Coronary artery (tissue), 2 donors: Measurements from ENCODE around the gene LYSMD4.
"Not testable (repeated sequence)": the region's sequence is repeated elsewhere in the genome, so short reads cannot be mapped to it uniquely, and the experiment has no call there.

ENCODE experiments used
- DNase-seq: peaks from one replicate; pipeline ENCODE4 v3.0.0-alpha.2; 2017; ENCODE audit warnings: low spot score
- H3K27ac ChIP-seq, 2 donors: fragments of 200-600 bp; sonication (generic); one replicate each; pipeline ENCODE4 v1.5.1; 2016 to 2019
- H3K4me3 ChIP-seq: fragments of 200-600 bp; sonication (generic); 2 replicates; pipeline ENCODE4 v1.5.1; 2016; ENCODE audit warnings: mild to moderate bottlenecking, moderate library complexity
- TF ChIP-seq, protein P1 (sequence below): fragments of 200-600 bp; sonication (generic); IDR thresholded peaks from one replicate; pipeline ENCODE4 v1.5.1; 2019; ENCODE audit warnings: antibody characterized with exemption

The LYSMD4 gene

GRCh38 chr15:99753066-99753465, 19.8 kb upstream of the LYSMD4 start:
- TF ChIP-seq, protein P1, sequence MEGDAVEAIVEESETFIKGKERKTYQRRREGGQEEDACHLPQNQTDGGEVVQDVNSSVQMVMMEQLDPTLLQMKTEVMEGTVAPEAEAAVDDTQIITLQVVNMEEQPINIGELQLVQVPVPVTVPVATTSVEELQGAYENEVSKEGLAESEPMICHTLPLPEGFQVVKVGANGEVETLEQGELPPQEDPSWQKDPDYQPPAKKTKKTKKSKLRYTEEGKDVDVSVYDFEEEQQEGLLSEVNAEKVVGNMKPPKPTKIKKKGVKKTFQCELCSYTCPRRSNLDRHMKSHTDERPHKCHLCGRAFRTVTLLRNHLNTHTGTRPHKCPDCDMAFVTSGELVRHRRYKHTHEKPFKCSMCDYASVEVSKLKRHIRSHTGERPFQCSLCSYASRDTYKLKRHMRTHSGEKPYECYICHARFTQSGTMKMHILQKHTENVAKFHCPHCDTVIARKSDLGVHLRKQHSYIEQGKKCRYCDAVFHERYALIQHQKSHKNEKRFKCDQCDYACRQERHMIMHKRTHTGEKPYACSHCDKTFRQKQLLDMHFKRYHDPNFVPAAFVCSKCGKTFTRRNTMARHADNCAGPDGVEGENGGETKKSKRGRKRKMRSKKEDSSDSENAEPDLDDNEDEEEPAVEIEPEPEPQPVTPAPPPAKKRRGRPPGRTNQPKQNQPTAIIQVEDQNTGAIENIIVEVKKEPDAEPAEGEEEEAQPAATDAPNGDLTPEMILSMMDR: no peak

DNA sequence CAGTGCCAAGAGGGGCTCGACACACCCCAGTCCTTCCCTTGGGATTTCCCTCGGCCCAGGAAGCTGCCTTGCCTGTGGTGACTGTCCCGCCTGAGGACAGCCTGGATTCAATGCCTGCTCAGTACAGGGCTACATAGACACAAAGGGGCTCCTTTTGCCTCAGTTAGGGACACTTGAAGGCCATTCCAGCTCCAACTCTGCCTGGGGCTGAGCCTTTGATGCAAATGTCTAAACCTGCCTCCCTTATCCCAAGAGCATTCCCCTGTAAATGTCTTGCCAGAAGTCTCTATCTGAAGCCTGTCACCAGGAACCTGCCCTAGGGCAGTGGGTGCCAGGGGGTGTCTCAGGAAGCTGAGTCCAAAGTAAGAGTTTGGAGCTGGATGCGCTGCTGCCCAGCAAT, 19.3 kb upstream of the LYSMD4 start:
- TF ChIP-seq, protein P1: no peak

More at GRCh38 chr15:99753066-99753465, 19.8 kb upstream of the LYSMD4 start:
- Histone ChIP-seq H3K27ac (no peak overlapping the region), H3K4me3 (no peak overlapping the region)
- no peak for DNase-seq

DNA sequence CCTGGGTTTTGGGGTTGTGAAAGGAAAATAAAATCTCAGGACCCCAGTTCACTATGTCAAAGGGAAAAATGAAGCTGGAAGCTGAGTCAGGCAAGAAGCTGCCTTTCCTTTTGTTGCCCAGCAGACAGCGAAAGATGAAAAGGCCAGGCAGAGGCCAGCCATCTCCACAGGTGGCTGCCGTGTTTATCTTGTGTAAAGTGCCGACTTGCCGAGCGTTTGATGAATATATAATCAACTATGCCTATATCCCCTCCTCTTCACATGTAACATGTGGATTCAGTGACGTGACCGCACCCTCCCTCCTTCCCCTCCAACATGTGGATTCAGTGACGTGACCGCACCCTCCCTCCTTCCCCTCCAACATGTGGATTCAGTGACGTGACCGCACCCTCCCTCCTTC, 17.1 kb upstream of the LYSMD4 start:
- not testable (repeated sequence) for DNase-seq, H3K4me3 ChIP-seq, H3K27ac ChIP-seq

More for the DNA sequence above, 19.3 kb upstream of the LYSMD4 start:
- DNase-seq: no peak
- no peak overlapping the region for H3K4me3 ChIP-seq
- no peak overlapping the region for H3K27ac ChIP-seq

DNA sequence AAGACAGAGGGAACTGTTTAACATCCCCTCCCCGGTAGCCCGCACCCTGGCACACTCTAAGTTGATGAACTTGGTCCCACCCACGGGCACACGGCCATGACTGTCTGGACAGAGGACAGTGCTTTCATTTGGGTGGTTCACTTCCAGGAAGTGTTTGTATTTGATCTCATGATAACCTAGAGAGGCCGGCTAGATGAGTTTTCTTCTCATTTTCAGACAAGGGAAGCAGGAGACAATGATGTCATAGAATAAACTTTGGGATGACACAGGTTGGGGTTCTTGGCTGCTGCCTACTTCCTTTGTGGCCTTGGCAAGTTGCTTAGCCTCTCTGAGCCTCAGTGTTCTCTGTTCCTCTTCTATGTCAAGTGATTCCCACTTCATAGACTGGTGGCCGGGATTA, 16.1 kb upstream of the LYSMD4 start:
- no peak overlapping the region for H3K27ac ChIP-seq
- DNase-seq: no peak

DNA sequence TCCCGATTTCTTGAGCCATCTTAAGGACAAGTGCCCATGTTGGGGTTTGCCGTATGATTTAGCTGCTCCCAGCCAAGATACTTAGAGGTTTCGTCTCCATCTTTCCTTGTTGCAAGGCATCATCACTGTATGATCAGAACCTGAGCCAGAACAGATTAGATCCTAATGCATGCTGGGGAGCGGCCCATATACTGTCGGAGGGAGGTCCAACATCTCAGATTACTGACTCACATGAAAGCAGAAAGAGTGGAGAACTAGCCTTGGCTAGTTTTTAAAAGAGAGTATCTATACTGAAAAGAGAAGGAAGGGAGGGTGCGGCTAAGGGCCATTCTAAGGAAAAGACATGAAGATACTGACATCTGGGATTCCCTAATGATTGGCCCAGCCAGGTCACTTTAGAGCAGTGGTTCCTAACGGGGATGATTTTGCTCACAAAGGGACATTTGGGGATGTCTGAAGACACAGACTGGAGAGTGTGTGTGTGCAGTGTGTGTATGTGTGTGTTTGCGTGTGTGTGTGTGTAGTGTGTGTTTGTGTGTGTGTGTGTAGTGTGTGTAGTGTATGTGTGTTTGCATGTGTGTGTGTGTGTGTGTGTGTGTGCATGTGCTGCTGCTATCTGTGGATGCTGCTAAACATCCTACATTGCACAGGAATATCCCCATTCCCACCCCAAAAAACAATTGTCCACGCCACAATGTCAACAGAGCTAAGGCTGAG, 12.3 kb upstream of the LYSMD4 start:
- no peak overlapping the region for H3K4me3 ChIP-seq
- TF ChIP-seq, protein P1: no peak
- no peak for DNase-seq
- no peak overlapping the region for H3K27ac ChIP-seq

More for the DNA sequence above, 16.1 kb upstream of the LYSMD4 start:
- no peak overlapping the region for H3K4me3 ChIP-seq
- TF ChIP-seq, protein P1: no peak

DNA sequence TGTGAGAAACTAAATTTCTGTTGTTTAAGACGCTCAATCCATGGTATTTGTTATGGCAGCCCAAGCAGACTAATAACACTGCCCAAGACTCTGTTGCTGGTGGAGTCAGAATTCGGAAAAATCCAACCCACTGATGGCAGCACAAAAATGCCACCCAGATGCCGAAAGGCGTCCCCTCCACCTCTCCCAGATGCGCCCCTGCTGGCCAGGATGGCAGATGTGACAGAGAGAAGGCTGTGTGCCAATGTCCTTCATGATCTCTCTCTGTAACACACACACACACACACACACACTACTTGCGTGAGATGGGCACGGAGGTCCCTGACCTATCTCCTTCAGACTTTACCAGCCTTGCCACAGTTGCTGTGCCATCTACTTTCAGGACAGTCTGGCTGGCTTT, 10.9 kb upstream of the LYSMD4 start:
- no peak overlapping the region for H3K4me3 ChIP-seq
- TF ChIP-seq, protein P1: no peak
- no peak overlapping the region for H3K27ac ChIP-seq
- no peak for DNase-seq

GRCh38 chr15:99741835-99742234, 8.6 kb upstream of the LYSMD4 start:
- Histone ChIP-seq H3K4me3 (no peak overlapping the region), H3K27ac (no peak overlapping the region)
- DNase-seq: no peak
- TF ChIP-seq, protein P1: no peak
